Mesendoderm (in vitro differentiated cells): ENCODE data around the gene SLC24A4.

Experiments used
- DNase-seq: peaks from one replicate; pipeline ENCODE4 v3.0.0; 2013
- H2AK5ac ChIP-seq: 2 replicates; pipeline ENCODE4 v1.6.1; 2013; ENCODE audit warnings: low read length, inconsistent platforms
- H2BK120ac ChIP-seq: 2 replicates; pipeline ENCODE4 v1.6.1; 2013; ENCODE audit warnings: low read depth, mild to moderate bottlenecking, low read length, moderate library complexity, mixed read lengths
- H2BK15ac ChIP-seq: replicated peaks from 2 replicates; pipeline ENCODE4 v1.6.1; 2013; ENCODE audit warnings: low read depth, mild to moderate bottlenecking, moderate library complexity
- H2BK5ac ChIP-seq: 2 replicates; pipeline ENCODE4 v1.6.1; 2013; ENCODE audit warnings: low read length, inconsistent platforms
- H3K18ac ChIP-seq: 2 replicates; pipeline ENCODE4 v1.6.1; 2013; ENCODE audit warnings: mild to moderate bottlenecking, low read length, mixed read lengths
- H3K23ac ChIP-seq: one replicate; pipeline ENCODE4 v1.6.1; 2013; ENCODE audit warnings: low read length
- H3K27ac ChIP-seq: 2 replicates; pipeline ENCODE4 v1.5.1; 2013; ENCODE audit warnings: low read depth, mild to moderate bottlenecking, inconsistent platforms, low read length, moderate library complexity
- H3K27me3 ChIP-seq: 2 replicates; pipeline ENCODE4 v1.6.1; 2013; ENCODE audit warnings: low read length, control low read depth, mild to moderate bottlenecking, inconsistent platforms; ENCODE audit not compliant: insufficient read depth, poor library complexity
- H3K36me3 ChIP-seq: 2 replicates; pipeline ENCODE4 v1.6.1; 2013; ENCODE audit warnings: low read length, inconsistent platforms; ENCODE audit not compliant: control insufficient read depth, insufficient read depth
- H3K4ac ChIP-seq: one replicate; pipeline ENCODE4 v1.6.1; 2013; ENCODE audit warnings: low read depth, mild to moderate bottlenecking, low read length, moderate library complexity
- H3K4me1 ChIP-seq: 2 replicates; pipeline ENCODE4 v1.6.1; 2013; ENCODE audit warnings: low read depth, low read length, inconsistent platforms; ENCODE audit not compliant: control insufficient read depth
- H3K4me2 ChIP-seq: 2 replicates; pipeline ENCODE4 v1.6.1; 2013; ENCODE audit warnings: low read length
- H3K4me3 ChIP-seq: 2 replicates; pipeline ENCODE4 v1.5.1; 2013; ENCODE audit warnings: mild to moderate bottlenecking, low read length
- H3K56ac ChIP-seq: one replicate; pipeline ENCODE4 v1.6.1; 2013; ENCODE audit warnings: low read length
- H3K79me1 ChIP-seq: 2 replicates; pipeline ENCODE4 v1.6.1; 2013; ENCODE audit warnings: low read length, inconsistent platforms
- H3K79me2 ChIP-seq: 2 replicates; pipeline ENCODE4 v1.6.1; 2013; ENCODE audit warnings: mild to moderate bottlenecking, low read length; ENCODE audit not compliant: control insufficient read depth, insufficient read depth
- H3K9ac ChIP-seq: 2 replicates; pipeline ENCODE4 v1.6.1; 2013; ENCODE audit warnings: low read length, inconsistent platforms
- H4K5ac ChIP-seq: one replicate; pipeline ENCODE4 v1.6.1; 2013; ENCODE audit warnings: low read length
- H4K8ac ChIP-seq: one replicate; pipeline ENCODE4 v1.6.1; 2013; ENCODE audit warnings: low read depth, mild to moderate bottlenecking, control low read depth, low read length, moderate library complexity
- WGBS: extraction: QIAGEN DNeasy Blood & Tissue Kit; methylation state at CpG from one replicate; pipeline ENCODE4 v1.1.7; 2013; ENCODE audit warnings: low lambda C conversion rate, missing lambda C conversion rate; ENCODE audit not compliant: insufficient coverage; ENCODE audit errors: extremely low coverage; 5-methylcytosine and 5-hydroxymethylcytosine counted together

Gene SLC24A4

GRCh38 chr14:92500491-92500941 lies 177.6 kb downstream of the SLC24A4 start:
- Histone ChIP-seq H2BK5ac (no peak overlapping the region), H3K4ac (no peak overlapping the region), H3K79me1 (no peaks in the 10 kb centered on the region), H3K9ac (no peak overlapping the region), H2BK120ac (no peak overlapping the region), H3K56ac (no peak overlapping the region), H3K36me3 (no peaks in the 10 kb centered on the region), H2BK15ac (no peak overlapping the region), H4K5ac (no peak overlapping the region), H4K8ac (no peak overlapping the region), H3K23ac (no peak overlapping the region), H2AK5ac (no peak overlapping the region), H3K27me3 (no peaks in the 10 kb centered on the region), H3K27ac (no peak overlapping the region), H3K4me1 (no peaks in the 10 kb centered on the region), H3K18ac (no peak overlapping the region), H3K4me3 (no peak overlapping the region), H3K4me2 (no peak overlapping the region), H3K79me2 (no peaks in the 10 kb centered on the region)
- no CpG with 5 or more reads among the region's 6 CpGs for WGBS
- peak; percentile 14 for DNase-seq

- H3K4me2 ChIP-seq: no peak overlapping the region
- H4K8ac ChIP-seq: no peak overlapping the region
- H3K79me1 ChIP-seq: no peaks in the 10 kb centered on the region
- no peak overlapping the region for H2BK120ac ChIP-seq
- no peak overlapping the region for H3K23ac ChIP-seq
- no peak overlapping the region for H3K18ac ChIP-seq
- DNase-seq: no peak
- no peak overlapping the region for H3K27ac ChIP-seq
- no peak overlapping the region for H3K4me3 ChIP-seq
- no peaks in the 10 kb centered on the region for H3K79me2 ChIP-seq
- H3K9ac ChIP-seq: no peak overlapping the region
- H3K4me1 ChIP-seq: no peaks in the 10 kb centered on the region
- no peak overlapping the region for H3K56ac ChIP-seq
- no peak overlapping the region for H3K4ac ChIP-seq
- H2BK15ac ChIP-seq: no peak overlapping the region
- H3K36me3 ChIP-seq: no peaks in the 10 kb centered on the region
- WGBS: no CpG with 5 or more reads among the region's 5 CpGs
- no peak overlapping the region for H2AK5ac ChIP-seq
- no peaks in the 10 kb centered on the region for H3K27me3 ChIP-seq
- no peak overlapping the region for H4K5ac ChIP-seq
- no peak overlapping the region for H2BK5ac ChIP-seq
Measured at GRCh38 chr14:92501891-92502351, 179.0 kb downstream of the SLC24A4 start.

- no peak for DNase-seq
- Histone ChIP-seq H3K79me2 (no peaks in the 10 kb centered on the region), H3K23ac (no peak overlapping the region), H3K9ac (no peak overlapping the region), H2BK15ac (no peak overlapping the region), H3K18ac (no peak overlapping the region), H2BK120ac (no peak overlapping the region), H3K4me2 (no peak overlapping the region), H3K36me3 (no peaks in the 10 kb centered on the region), H3K4me1 (no peaks in the 10 kb centered on the region), H4K5ac (no peak overlapping the region), H3K27ac (no peak overlapping the region), H2AK5ac (no peak overlapping the region), H3K4ac (no peak overlapping the region), H3K79me1 (no peaks in the 10 kb centered on the region), H3K27me3 (no peaks in the 10 kb centered on the region), H4K8ac (no peak overlapping the region), H3K56ac (no peak overlapping the region), H2BK5ac (no peak overlapping the region), H3K4me3 (no peak overlapping the region)
- no CpG with 5 or more reads among the region's 9 CpGs for WGBS
Measured at GRCh38 chr14:92502541-92503286, 179.7 kb downstream of the SLC24A4 start.

- H3K27me3 ChIP-seq: no peaks in the 10 kb centered on the region
Measured at GRCh38 chr14:92503756-92504491, 181.0 kb downstream of the SLC24A4 start.

GRCh38 chr14:92505826-92506225 lies 182.9 kb downstream of the SLC24A4 start:
- no peaks in the 10 kb centered on the region for H3K4me1 ChIP-seq
- H3K36me3 ChIP-seq: no peaks in the 10 kb centered on the region
- H2BK5ac ChIP-seq: no peak overlapping the region
- H3K27me3 ChIP-seq: no peaks in the 10 kb centered on the region
- no peak overlapping the region for H3K4me2 ChIP-seq
- no peak overlapping the region for H3K23ac ChIP-seq
- no peak overlapping the region for H3K56ac ChIP-seq
- no peak overlapping the region for H2AK5ac ChIP-seq
- H3K4ac ChIP-seq: no peak overlapping the region
- no peak overlapping the region for H2BK15ac ChIP-seq
- no CpG with 5 or more reads among the region's 5 CpGs for WGBS
- no peak overlapping the region for H3K27ac ChIP-seq
- H3K18ac ChIP-seq: no peak overlapping the region
- no peaks in the 10 kb centered on the region for H3K79me2 ChIP-seq
- H4K5ac ChIP-seq: no peak overlapping the region
- H3K4me3 ChIP-seq: no peak overlapping the region
- H3K9ac ChIP-seq: no peak overlapping the region
- no peak overlapping the region for H4K8ac ChIP-seq
- DNase-seq: no peak
- H2BK120ac ChIP-seq: no peak overlapping the region
- H3K79me1 ChIP-seq: no peaks in the 10 kb centered on the region

More at GRCh38 chr14:92503756-92504491, 181.0 kb downstream of the SLC24A4 start:
- peak; percentile 74 for DNase-seq
- H2AK5ac ChIP-seq: no peak overlapping the region
- H3K4me1 ChIP-seq: no peaks in the 10 kb centered on the region
- H3K23ac ChIP-seq: no peak overlapping the region
- H3K4ac ChIP-seq: no peak overlapping the region
- H3K79me1 ChIP-seq: no peaks in the 10 kb centered on the region
- H3K36me3 ChIP-seq: no peaks in the 10 kb centered on the region
- H2BK120ac ChIP-seq: no peak overlapping the region
- H2BK5ac ChIP-seq: no peak overlapping the region
- WGBS: no CpG with 5 or more reads among the region's 4 CpGs
- H3K56ac ChIP-seq: no peak overlapping the region
- H3K4me2 ChIP-seq: no peak overlapping the region
- no peak overlapping the region for H4K5ac ChIP-seq
- H3K9ac ChIP-seq: no peak overlapping the region
- H4K8ac ChIP-seq: no peak overlapping the region
- H3K4me3 ChIP-seq: no peak overlapping the region
- no peak overlapping the region for H3K27ac ChIP-seq
- H2BK15ac ChIP-seq: no peak overlapping the region
- H3K18ac ChIP-seq: no peak overlapping the region
- H3K79me2 ChIP-seq: no peaks in the 10 kb centered on the region
